GM12875 (cell line): Measurements from ENCODE around the gene RPL3.

Source experiments
- H3K4me3 ChIP-seq: one replicate; pipeline ENCODE4 v1.5.1; 2011; ENCODE audit warnings: low read depth, low read length, control low read depth
- CTCF ChIP-seq: IDR thresholded peaks from 2 replicates; pipeline ENCODE4 v1.5.1; 2011; ENCODE audit warnings: low read depth, mild to moderate bottlenecking, control low read depth, inconsistent platforms, low read length, moderate library complexity, borderline replicate concordance; ENCODE audit not compliant: insufficient read depth

RPL3 gene

GRCh38 chr22:39277142-39277607 is 42.2 kb downstream of the RPL3 start:
- TF ChIP-seq CTCF: no peak
- H3K4me3 ChIP-seq: no peak overlapping the region

- TF ChIP-seq CTCF: no peak
- H3K4me3 ChIP-seq: no peak overlapping the region
Measured at GRCh38 chr22:39276440-39277141, 42.8 kb downstream of the RPL3 start.

- H3K4me3 ChIP-seq: no peak overlapping the region
- TF ChIP-seq CTCF: no peak
Measured at GRCh38 chr22:39275814-39276439, 43.5 kb downstream of the RPL3 start.

- TF ChIP-seq CTCF: no peak
Measured at GRCh38 chr22:39273950-39274887, 45.2 kb downstream of the RPL3 start.

GRCh38 chr22:39270792-39271191 is 48.6 kb downstream of the RPL3 start:
- TF ChIP-seq CTCF: no peak
- no peak overlapping the region for H3K4me3 ChIP-seq

More at GRCh38 chr22:39273950-39274887, 45.2 kb downstream of the RPL3 start:
- no peak overlapping the region for H3K4me3 ChIP-seq

- TF ChIP-seq CTCF: no peak
- H3K4me3 ChIP-seq: no peak overlapping the region
Measured at GRCh38 chr22:39270280-39270679, 49.1 kb downstream of the RPL3 start.
